Measurements from ENCODE around the gene UGT1A6. TPM values are rescaled to one million over a fixed set of nuclear protein-coding genes. Genes with fewer than 3 reads are reported as not detected.

Gene UGT1A6
- total and polyA plus RNA-seq, 2 of the 13 experiments (the other 11 are each of a cell fraction or from before 2014, with no cell fraction given) = 0.25 TPM; not detected in 1

DNA sequence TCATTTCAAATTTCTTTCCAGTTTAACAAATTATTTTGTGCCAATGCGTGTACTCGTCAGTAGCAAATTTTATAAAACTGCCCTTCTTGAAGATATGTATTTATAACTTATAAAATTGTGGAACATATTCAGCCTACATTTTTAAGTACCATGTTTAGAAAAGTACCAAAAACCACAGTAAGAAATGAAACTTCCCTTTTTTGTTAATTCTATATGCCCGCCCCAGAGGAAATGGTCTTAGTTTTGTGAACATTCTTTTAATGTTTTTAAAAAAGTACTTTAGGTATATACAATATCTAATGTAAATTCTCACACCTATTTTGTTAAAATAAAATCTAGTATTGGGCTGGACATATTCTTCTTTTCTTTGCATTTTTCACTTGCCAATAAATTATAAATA lies 19.8 kb upstream of the UGT1A6 start:
- H2AFZ ChIP-seq (ENCODE audit: low read length) = no peak overlapping the region
- DNase-seq (ENCODE audit: low spot score) (no peak), ATAC-seq (no peak), FAIRE-seq (no peak)
- H3K9ac ChIP-seq (ENCODE audit: insufficient read depth, low read depth, low read length) = no peak overlapping the region
- H3K27me3 ChIP-seq (ENCODE audit: control insufficient read depth in 1 of 2, insufficient read depth in 2 of 2, low read length in 2 of 2) = no peaks in the 10 kb centered on the region
- no TSS peak for BruUV-seq (replicated peaks)
- no peak overlapping the region for H3K27ac ChIP-seq (ENCODE audit: extremely low read length, insufficient read depth, low read length)
- no peaks in the 10 kb centered on the region for H3K4me1 ChIP-seq (ENCODE audit: insufficient read depth, low read length)
- ChIA-PET CTCF (ENCODE audit: low intra/inter-chr PET ratio, low total read pairs) (no interaction called here), POLR2A (no interaction called here)
- in situ Hi-C loops (cut with HindIII; ENCODE audit: extremely low pct_ligation_motif_present, low pct_unique_long_range_greater_than_20kb) (no loop called here), intact Hi-C loops (cut with micrococcal nuclease; ENCODE audit: unreplicated experiment) (no loop called here)
- no peaks in the 10 kb centered on the region for H3K9me3 ChIP-seq (ENCODE audit: low read length)
- WGBS (ENCODE audit: low lambda C conversion rate) = 77% methylated on average over 3 of the region's 3 CpGs
- no peaks in the 10 kb centered on the region for H3K36me3 ChIP-seq (replicated peaks in 1 of 2; ENCODE audit: control insufficient read depth in 1 of 2, insufficient read depth in 2 of 2, low read length in 2 of 2)
- no peak overlapping the region for H3K4me3 ChIP-seq (replicated peaks in 1 of 3; ENCODE audit: insufficient read depth in 1 of 3, low read depth in 2 of 3, low read length in 3 of 3)
- no peak overlapping the region for H3K4me2 ChIP-seq (ENCODE audit: low read depth, low read length)
- no peaks in the 10 kb centered on the region for H3K79me2 ChIP-seq (ENCODE audit: insufficient read depth, low read length)
- H4K20me1 ChIP-seq (ENCODE audit: insufficient read depth, low read length) = no peaks in the 10 kb centered on the region
- no peak for TF ChIP-seq ZNF530 (CRISPR knock-in tag; IDR thresholded peaks at IDR 0.05; ENCODE audit: low read depth)
- TF ChIP-seq, protein P1, sequence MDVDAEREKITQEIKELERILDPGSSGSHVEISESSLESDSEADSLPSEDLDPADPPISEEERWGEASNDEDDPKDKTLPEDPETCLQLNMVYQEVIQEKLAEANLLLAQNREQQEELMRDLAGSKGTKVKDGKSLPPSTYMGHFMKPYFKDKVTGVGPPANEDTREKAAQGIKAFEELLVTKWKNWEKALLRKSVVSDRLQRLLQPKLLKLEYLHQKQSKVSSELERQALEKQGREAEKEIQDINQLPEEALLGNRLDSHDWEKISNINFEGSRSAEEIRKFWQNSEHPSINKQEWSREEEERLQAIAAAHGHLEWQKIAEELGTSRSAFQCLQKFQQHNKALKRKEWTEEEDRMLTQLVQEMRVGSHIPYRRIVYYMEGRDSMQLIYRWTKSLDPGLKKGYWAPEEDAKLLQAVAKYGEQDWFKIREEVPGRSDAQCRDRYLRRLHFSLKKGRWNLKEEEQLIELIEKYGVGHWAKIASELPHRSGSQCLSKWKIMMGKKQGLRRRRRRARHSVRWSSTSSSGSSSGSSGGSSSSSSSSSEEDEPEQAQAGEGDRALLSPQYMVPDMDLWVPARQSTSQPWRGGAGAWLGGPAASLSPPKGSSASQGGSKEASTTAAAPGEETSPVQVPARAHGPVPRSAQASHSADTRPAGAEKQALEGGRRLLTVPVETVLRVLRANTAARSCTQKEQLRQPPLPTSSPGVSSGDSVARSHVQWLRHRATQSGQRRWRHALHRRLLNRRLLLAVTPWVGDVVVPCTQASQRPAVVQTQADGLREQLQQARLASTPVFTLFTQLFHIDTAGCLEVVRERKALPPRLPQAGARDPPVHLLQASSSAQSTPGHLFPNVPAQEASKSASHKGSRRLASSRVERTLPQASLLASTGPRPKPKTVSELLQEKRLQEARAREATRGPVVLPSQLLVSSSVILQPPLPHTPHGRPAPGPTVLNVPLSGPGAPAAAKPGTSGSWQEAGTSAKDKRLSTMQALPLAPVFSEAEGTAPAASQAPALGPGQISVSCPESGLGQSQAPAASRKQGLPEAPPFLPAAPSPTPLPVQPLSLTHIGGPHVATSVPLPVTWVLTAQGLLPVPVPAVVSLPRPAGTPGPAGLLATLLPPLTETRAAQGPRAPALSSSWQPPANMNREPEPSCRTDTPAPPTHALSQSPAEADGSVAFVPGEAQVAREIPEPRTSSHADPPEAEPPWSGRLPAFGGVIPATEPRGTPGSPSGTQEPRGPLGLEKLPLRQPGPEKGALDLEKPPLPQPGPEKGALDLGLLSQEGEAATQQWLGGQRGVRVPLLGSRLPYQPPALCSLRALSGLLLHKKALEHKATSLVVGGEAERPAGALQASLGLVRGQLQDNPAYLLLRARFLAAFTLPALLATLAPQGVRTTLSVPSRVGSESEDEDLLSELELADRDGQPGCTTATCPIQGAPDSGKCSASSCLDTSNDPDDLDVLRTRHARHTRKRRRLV (CRISPR knock-in tag; IDR thresholded peaks at IDR 0.05) = no peak
- TF ChIP-seq NFIB (CRISPR knock-in tag; IDR thresholded peaks at IDR 0.05; ENCODE audit: borderline replicate concordance) = no peak
- TF ChIP-seq, protein P2, sequence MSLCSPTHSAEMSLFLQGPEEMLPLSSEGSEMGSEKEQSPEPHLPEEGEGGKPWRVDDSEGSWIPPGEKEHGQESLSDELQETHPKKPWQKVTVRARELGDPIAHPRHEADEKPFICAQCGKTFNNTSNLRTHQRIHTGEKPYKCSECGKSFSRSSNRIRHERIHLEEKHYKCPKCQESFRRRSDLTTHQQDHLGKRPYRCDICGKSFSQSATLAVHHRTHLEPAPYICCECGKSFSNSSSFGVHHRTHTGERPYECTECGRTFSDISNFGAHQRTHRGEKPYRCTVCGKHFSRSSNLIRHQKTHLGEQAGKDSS (CRISPR knock-in tag; IDR thresholded peaks at IDR 0.05; ENCODE audit: borderline replicate concordance, low read depth) = no peak
- no peak for TF ChIP-seq KAT2B (IDR thresholded peaks at IDR 0.05; ENCODE audit: borderline replicate concordance, low read depth, low read length)
- no peak for TF ChIP-seq KDM6A (CRISPR knock-in tag; IDR thresholded peaks at IDR 0.05; ENCODE audit: low read depth)
- no peak for TF ChIP-seq AHDC1 (CRISPR knock-in tag; IDR thresholded peaks at IDR 0.05; ENCODE audit: borderline replicate concordance)
- no peak for TF ChIP-seq PAXIP1 (CRISPR knock-in tag; conservative IDR thresholded peaks at IDR 0.05)
- no peak for TF ChIP-seq ZNF572 (CRISPR knock-in tag; IDR thresholded peaks at IDR 0.05)

All from HepG2 (cell line).